Pons (tissue), 1 donor: ENCODE measurements around the gene CREB1.
"Not testable (repeated sequence)": the region's sequence is repeated elsewhere in the genome, so short reads cannot be mapped to it uniquely, and the experiment has no call there.

ENCODE experiments used
- DNase-seq: peaks from one replicate; pipeline ENCODE4 v3.0.0-alpha.2; 2016; ENCODE audit warnings: low spot score

The CREB1 gene

GRCh38 chr2:207529330-207530159 is at the start of gene CREB1:
Gene CREB1 (plus strand): TSS chr2:207529962. CDS start chr2:207555636, 25,674 bp downstream.
- peak; percentile 96 for DNase-seq

GRCh38 chr2:207480521-207481040 is 49.2 kb upstream of the CREB1 start:
- DNase-seq: no peak

DNA sequence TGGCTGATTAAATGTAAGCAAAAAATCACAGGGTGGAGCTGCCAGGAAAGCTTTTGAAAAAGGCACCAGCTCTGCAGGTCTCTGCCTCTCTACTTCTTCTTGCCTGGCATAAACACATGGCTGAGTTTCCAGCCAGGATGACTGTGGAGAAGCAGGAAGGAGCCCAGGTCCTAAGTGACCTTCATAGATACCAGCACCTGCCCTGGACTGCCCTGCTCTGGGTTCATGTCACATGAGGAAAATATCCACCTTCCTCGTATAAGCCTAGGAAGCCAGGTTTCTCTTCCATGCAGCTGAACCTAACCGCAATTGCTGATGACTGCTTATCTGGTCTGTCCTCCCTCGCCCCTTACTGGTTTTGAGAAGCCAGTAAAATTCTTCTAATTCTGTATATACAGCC is 47.8 kb upstream of the CREB1 start:
- no peak for DNase-seq

GRCh38 chr2:207482630-207483029 is 47.1 kb upstream of the CREB1 start:
- DNase-seq: no peak

GRCh38 chr2:207483066-207483465 is 46.7 kb upstream of the CREB1 start:
- DNase-seq: no peak

GRCh38 chr2:207483477-207483876 is 46.3 kb upstream of the CREB1 start:
- DNase-seq: no peak

DNA sequence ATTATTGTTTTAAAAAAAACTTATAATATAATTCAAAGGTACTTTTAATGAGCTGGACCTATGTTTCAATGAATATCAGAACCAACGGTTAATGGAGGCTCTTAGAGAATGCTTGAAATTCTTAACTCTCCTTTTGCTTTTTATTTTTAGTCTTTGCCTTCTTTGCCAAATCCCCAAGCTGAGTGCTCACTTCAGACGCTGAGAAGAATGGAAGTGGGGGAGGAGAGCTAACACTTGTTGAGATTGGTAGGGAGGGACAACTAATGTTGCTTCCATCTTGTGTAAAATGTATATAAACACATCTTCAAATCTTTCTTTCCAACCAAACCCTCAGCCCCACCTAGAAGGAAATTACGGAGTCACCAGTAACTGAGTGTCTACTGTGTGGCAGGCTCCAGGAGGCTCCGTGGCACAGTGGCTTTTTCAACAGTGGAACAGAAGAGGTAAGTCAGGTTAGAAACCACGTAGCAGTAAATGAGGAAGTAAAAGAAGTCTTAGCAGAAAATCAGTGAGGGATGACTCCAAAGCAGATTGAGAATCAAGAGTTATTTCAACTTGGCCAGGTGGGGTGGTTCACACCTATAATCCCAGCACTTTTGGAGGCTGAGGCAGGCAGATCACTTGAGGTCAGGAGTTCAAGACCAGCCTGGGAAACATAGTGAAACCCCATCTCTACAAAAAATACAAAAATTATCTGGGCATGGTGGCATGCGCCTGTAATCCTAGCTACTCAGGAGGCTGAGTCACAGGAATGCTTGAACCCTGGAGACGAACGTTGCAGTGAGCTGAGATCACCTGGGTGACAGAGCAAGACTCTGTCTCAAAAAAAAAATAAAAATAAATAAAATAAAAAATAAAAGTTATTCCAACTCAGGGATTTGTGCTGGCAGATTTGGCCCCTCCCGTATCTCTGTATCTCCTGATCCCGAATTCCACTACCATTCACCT is 45.0 kb upstream of the CREB1 start:
- no peak for DNase-seq

DNA sequence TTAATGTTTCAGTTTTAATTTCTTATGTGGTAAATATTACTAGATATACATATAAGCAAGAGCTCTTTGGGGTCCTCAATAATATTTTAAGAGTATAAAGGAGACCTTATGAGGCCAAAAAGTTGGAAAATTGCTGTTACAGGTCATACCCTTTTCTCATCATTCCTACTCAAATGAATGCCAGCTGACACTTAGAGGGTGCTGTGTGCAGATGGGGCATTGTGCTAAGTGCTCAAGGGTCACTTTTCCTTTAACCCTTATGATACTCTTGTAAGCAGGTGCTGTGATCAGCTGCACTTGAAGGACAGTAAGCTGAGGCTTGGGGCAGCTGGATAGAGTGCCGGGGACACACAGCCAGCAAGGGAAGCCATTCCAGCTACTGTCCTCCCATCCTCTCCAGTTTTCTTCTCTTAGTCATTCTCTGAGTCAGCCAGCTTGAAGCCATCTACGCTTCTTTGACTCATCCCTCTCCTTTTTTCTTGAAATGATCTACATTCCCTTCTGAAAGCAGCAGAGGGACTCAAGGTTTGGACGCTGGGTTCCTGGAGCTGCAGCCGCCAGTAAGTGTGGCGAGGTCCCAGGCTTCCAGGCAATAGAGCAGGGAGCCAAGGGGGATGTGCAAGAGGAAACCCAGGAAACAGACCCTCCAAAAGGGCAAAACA is 42.0 kb upstream of the CREB1 start:
- DNase-seq: no peak

GRCh38 chr2:207489251-207489650 is 40.5 kb upstream of the CREB1 start:
- DNase-seq: no peak

GRCh38 chr2:207490441-207490840 is 39.3 kb upstream of the CREB1 start:
- no peak for DNase-seq

- no peak for DNase-seq
These were observed 38.7 kb upstream of the CREB1 start for GRCh38 chr2:207491086-207491485.

DNA sequence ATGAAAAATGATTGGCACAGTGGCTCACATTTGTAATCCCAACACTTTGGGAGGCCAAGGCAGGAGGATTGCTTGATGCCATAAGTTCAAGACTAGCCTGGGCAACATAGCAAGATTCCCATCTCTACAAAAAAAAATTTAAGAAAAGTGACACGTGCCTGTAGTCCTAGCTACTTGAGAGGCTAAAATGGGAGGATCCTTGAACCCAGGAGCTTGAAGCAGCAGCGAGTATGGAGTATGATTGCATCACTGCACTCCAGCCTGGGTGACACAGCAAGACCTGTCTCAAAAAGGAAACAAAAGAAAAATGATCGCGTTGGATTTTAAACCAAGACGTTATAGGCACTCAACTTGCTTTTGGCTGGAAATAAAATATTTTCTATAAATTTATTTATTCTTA is 37.8 kb upstream of the CREB1 start:
- no peak for DNase-seq

GRCh38 chr2:207492461-207492860 is 37.3 kb upstream of the CREB1 start:
- DNase-seq: no peak

DNA sequence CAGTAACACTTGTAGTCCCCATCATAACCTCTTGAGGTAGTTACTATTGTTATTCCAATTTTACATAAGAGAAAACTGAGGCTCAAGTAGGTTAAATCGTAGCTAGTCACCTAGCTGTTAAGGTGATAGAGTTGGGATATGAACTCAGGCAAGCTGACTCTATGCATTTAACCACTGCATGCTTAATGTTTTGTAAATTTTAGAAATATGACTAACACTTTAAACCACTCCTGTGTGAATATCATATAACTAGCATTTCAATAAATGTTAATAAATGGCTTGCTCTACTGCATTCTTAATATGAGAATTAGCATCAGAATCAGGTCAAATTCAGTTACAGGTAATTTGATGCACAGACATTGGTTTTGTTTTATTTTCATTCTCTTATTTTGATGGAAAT is 35.6 kb upstream of the CREB1 start:
- no peak for DNase-seq

GRCh38 chr2:207496936-207497335 is 32.8 kb upstream of the CREB1 start:
- not testable (repeated sequence) for DNase-seq

- no peak for DNase-seq
These were observed 32.2 kb upstream of the CREB1 start for GRCh38 chr2:207497596-207497995.

GRCh38 chr2:207498427-207498826 is 31.3 kb upstream of the CREB1 start:
- no peak for DNase-seq

- DNase-seq: peak; percentile 14
These were observed 30.6 kb upstream of the CREB1 start for GRCh38 chr2:207499114-207499513.

- DNase-seq: peak; percentile 10
These were observed 27.8 kb upstream of the CREB1 start for GRCh38 chr2:207501802-207502576.

- DNase-seq: peak; percentile 66
These were observed 27.1 kb upstream of the CREB1 start for GRCh38 chr2:207502577-207503198.

GRCh38 chr2:207503234-207503633 is 26.5 kb upstream of the CREB1 start:
- peak; percentile 61 for DNase-seq
